T-cell (primary cell): ENCODE measurements around the gene IRAK1. TPM values are rescaled to one million over a fixed set of nuclear protein-coding genes. Genes with fewer than 3 reads are reported as not detected.
A peak's percentile ranks its signal among the peaks of the same experiment; 100 is the strongest.

Experiments
- ATAC-seq, 4 experiments: fragments of 200-7000 bp in 3 of 4; fragments of 150-1000 bp in 1 of 4; cut with Tn5 transposase; replicated peaks in 1 of 4; 1 replicate in 3 of 4; 2 replicates in 1 of 4; pipeline ENCODE4 v1.10.0; 2021; ENCODE audit warnings: moderate library complexity in 3 of 4, mild to moderate bottlenecking in 2 of 4, moderate number of reproducible peaks in 1 of 4
- CTCF ChIA-PET, 2 donors: fragments of 300-600 bp; sonication (Branson Sonifier 250); formaldehyde crosslinking; loops; one replicate each; lab custom pipeline; 2022; ENCODE audit warnings: antibody characterized with exemption in 2 of 2; lab: Charles Lee
- POLR2A ChIA-PET, 2 donors: fragments of 300-600 bp; sonication (Branson Sonifier 250); formaldehyde crosslinking; loops; one replicate each; lab custom pipeline; 2022; ENCODE audit warnings: antibody characterized with exemption in 2 of 2; lab: Charles Lee
- DNase-seq, 35 experiments: peaks; one replicate each; pipeline versions ENCODE4 v3.0.0 to v3.0.0-alpha.2; 2013 to 2023
- H3K27ac ChIP-seq: one replicate; pipeline ENCODE4 v1.5.1; 2013; ENCODE audit warnings: low read length
- H3K27me3 ChIP-seq, 2 experiments: replicated peaks in 1 of 2; 1 replicate in 1 of 2; 2 replicates in 1 of 2; pipeline versions ENCODE4 v1.6.1 to v1.7.0; 2013; ENCODE audit warnings: low read length in 1 of 2, mixed read lengths in 1 of 2; ENCODE audit not compliant: control insufficient read depth in 2 of 2, insufficient read depth in 2 of 2; ENCODE audit errors: extremely low read depth in 1 of 2
- H3K36me3 ChIP-seq, 2 donors: 1 replicate in 1 of 2; 2 replicates in 1 of 2; pipeline versions ENCODE4 v1.6.1 to v1.7.0; 2013; ENCODE audit warnings: low read length in 1 of 2; ENCODE audit not compliant: control insufficient read depth in 2 of 2, insufficient read depth in 1 of 2; ENCODE audit errors: extremely low read depth in 1 of 2
- H3K4me1 ChIP-seq, 2 experiments: 1 replicate in 1 of 2; 2 replicates in 1 of 2; pipeline versions ENCODE4 v1.6.1 to v1.7.0; 2013; ENCODE audit warnings: low read length in 2 of 2, mixed read lengths in 1 of 2; ENCODE audit not compliant: insufficient read depth in 2 of 2, control insufficient read depth in 1 of 2; ENCODE audit errors: extremely low read depth in 1 of 2
- H3K4me3 ChIP-seq, 2 donors: 1 replicate in 1 of 2; 2 replicates in 1 of 2; pipeline versions ENCODE4 v1.5.1 to v1.7.0; 2013; ENCODE audit warnings: mild to moderate bottlenecking in 2 of 2, low read length in 1 of 2, moderate library complexity in 1 of 2; ENCODE audit not compliant: control insufficient read depth in 1 of 2; ENCODE audit errors: extremely low read depth in 1 of 2
- H3K9me3 ChIP-seq: 2 replicates; pipeline ENCODE4 v1.7.0; 2013
- H3K27ac Mint-ChIP-seq, 2 donors: one replicate each; pipeline ENCODE4 v1.8.0; 2020 to 2021; ENCODE audit warnings: mild to moderate bottlenecking in 2 of 2, mixed read lengths in 2 of 2
- H3K27me3 Mint-ChIP-seq, 2 donors: one replicate each; pipeline ENCODE4 v1.8.0; 2021 to 2022; ENCODE audit warnings: mixed read lengths in 2 of 2
- H3K36me3 Mint-ChIP-seq: one replicate; pipeline ENCODE4 v1.8.0; 2021; ENCODE audit warnings: mixed read lengths
- H3K4me1 Mint-ChIP-seq, 3 donors: one replicate each; pipeline ENCODE4 v1.8.0; 2020 to 2022; ENCODE audit warnings: mixed read lengths in 3 of 3, mild to moderate bottlenecking in 1 of 3
- H3K4me3 Mint-ChIP-seq, 3 donors: one replicate each; pipeline ENCODE4 v1.8.0; 2020 to 2022; ENCODE audit warnings: mild to moderate bottlenecking in 3 of 3, mixed read lengths in 3 of 3, moderate library complexity in 3 of 3
- H3K9me3 Mint-ChIP-seq, 3 donors: one replicate each; pipeline ENCODE4 v1.8.0; 2020 to 2022; ENCODE audit warnings: mixed read lengths in 3 of 3
- WGBS: methylation state at CpG from one replicate; pipeline ENCODE4 v1.1.5; 2013; ENCODE audit warnings: missing lambda C conversion rate; ENCODE audit not compliant: insufficient coverage; 5-methylcytosine and 5-hydroxymethylcytosine counted together
- total RNA-seq, 35 experiments: library from RNA in 6 of 35; stranded (reverse) in 6 of 35; fragments of 120-200 nt in 1 of 35; gene quantifications; one replicate each; pipeline versions ENCODE4 v1.2.1 to v1.2.4 and lab custom pipeline; 2013 to 2026

IRAK1 gene
- total RNA-seq, 5 donors from 2014 or later (not counting 1 experiment from before 2014, with no cell fraction given), result 66.5 to 102 (median 85.0) TPM

DNA sequence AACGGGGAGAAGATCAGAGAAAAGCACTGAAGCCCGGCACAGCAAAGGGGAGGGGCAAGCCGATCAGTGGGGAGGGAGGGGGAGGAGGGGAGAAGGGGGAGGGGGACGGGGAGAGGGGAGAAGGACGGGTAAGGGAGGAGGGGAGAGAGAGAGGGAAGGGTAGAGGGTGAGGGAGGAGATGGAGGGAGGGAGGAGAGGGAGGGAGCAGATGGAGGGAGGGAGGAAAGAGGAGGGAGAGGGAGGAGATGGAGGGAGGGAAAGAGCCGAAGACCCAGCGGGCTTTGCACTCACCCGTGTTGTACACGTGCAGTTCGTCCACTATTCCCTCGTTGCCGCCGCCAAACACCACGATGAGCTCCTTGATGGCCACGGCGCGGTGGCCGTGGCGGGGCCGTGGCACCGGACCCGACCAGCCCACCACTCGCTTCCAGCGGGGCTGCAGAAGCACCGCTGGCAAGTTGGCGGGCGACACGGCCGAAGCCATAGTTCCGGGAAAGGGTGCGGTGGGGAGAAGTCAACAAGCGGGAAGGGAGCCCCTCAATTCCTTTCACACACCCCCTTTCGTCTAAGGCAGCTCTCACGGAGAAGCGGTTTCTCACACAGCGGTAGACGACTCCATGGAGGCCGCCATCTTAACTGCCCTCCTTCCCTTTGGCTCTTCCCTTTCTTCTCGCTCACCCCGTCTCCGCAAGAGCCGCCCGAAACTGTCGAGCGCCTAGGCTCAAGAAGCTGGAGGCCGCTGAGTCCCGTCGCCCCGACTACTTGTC is 49.2 kb downstream of the IRAK1 start:
- Mint-ChIP-seq H3K27me3 (no peaks in the 10 kb centered on the region), H3K9me3 (no peaks in the 10 kb centered on the region), H3K4me3 (peak overlapping the region; percentile 88 to 100 (median 100)), H3K27ac (peak overlapping the region; percentile 100), H3K4me1 (peaks cover 53 to 58% (median 53%) of the 10 kb centered on the region in 3 donors), H3K36me3 (no peaks in the 10 kb centered on the region)
- ChIA-PET POLR2A (interaction anchor here in 1 of 2 donors (0.5 to 1.1 kb wide), 3 partner anchors 9 to 583 kb away, joined by 3 to 4 read pairs (median 4); no protein-coding TSS in a partner anchor), CTCF (interaction anchor here (0.5 to 1.4 kb wide), 3 partner anchors 11 to 42 kb away, joined by 3 to 6 read pairs (median 4); no protein-coding TSS in a partner anchor)
- no peaks in the 10 kb centered on the region for H3K9me3 ChIP-seq
- peak overlapping the region; percentile 97 to 99 for H3K4me3 ChIP-seq
- peak overlapping the region; percentile 99 for H3K27ac ChIP-seq
- peaks cover 6 to 62% of the 10 kb centered on the region in 2 experiments for H3K4me1 ChIP-seq
- no peaks in the 10 kb centered on the region for H3K27me3 ChIP-seq
- DNase-seq (peak in 8 of 35 experiments; percentile 17 to 41 (median 28)), ATAC-seq (peak in 3 of 4 experiments; percentile 10 to 18 (median 10))
- no peaks in the 10 kb centered on the region for H3K36me3 ChIP-seq
- WGBS, result 0% methylated on average over 18 of the region's 49 CpGs

DNA sequence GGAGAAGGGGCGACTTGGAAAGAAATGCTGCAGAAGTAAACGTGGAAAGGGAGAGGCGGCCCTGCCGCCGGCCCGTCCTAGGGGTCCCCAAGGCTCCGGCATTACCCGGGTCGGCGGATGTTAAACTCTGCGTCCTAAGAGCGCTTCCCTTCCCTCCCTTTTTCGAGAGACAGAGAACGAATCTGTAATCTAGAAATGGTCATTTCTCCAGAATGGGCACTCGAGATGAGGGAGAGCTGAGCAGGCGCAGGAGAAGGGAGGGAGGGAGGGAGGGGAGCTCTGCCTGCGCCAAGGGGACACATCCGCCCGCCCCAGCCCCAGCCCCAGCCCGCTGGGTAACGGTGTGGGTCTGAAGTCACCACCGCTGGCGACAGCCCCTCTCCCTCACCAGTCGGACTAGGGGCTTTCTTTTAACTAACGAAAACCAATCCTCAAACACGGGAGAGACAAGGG is 49.8 kb downstream of the IRAK1 start:
- ATAC-seq, result no peak
- Histone ChIP-seq H3K27me3 (no peaks in the 10 kb centered on the region), H3K27ac (peak overlapping the region; percentile 78), H3K4me1 (peaks cover 6 to 66% of the 10 kb centered on the region in 2 experiments), H3K9me3 (no peaks in the 10 kb centered on the region), H3K4me3 (peak overlapping the region; percentile 97 to 99), H3K36me3 (no peaks in the 10 kb centered on the region)
- DNase-seq, result peak in 4 of 35 experiments; percentile 17 to 45 (median 36)
- ChIA-PET CTCF (interaction anchor here (0.5 to 1.4 kb wide), 2 partner anchors 25 to 42 kb away, joined by 3 to 6 read pairs; no protein-coding TSS in a partner anchor), POLR2A (interaction anchor here in 1 of 2 donors (0.5 to 1.1 kb wide), 2 partner anchors 9 to 41 kb away, joined by 4 read pairs; no protein-coding TSS in a partner anchor)
- peak overlapping the region; percentile 88 to 100 (median 100) for H3K4me3 Mint-ChIP-seq
- H3K27ac Mint-ChIP-seq, result peak overlapping the region; percentile 96
- peaks cover 56 to 64% (median 57%) of the 10 kb centered on the region in 3 donors for H3K4me1 Mint-ChIP-seq
- no peaks in the 10 kb centered on the region for H3K27me3 Mint-ChIP-seq
- H3K36me3 Mint-ChIP-seq, result no peaks in the 10 kb centered on the region
- H3K9me3 Mint-ChIP-seq, result no peaks in the 10 kb centered on the region
- WGBS, result no CpG with 5 or more reads among the region's 26 CpGs

DNA sequence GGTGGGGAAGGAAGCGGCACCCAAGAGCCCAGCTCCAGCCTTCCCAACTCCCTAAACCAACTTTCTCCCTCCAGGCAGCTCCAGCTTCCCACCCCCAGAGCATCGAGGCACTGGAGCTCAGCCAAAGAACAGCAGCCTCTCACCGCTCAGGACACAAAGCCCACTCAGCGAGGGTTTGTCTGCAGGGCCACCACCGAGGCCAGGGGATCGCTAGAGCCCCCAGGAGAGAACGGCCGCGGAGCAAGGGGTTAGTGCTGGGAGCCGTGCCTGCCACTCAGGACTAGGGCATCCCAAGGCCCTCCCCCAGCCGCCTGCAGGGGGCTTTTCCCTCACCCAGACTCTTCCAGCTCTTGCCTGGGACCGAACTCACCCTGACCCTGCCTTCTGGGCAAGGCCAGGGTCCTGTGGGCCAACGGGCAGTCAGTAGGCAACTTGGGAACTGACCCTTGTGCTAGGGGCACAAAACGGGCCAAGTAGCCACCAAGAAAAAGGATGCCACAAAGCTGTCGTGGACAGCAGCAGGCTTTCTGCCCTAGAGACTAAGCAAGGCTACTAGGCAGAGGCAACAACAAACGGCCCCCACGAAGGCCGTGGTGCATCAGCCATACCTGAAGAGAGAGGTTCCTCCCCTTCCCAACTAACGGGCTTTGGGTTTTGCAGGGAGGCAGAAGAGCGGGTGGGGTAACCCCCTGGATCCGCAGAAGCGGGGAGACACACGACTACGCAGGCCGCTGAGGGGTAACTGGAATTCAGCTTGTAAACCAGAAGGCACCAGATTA is 50.4 kb downstream of the IRAK1 start:
- Mint-ChIP-seq H3K9me3 (no peaks in the 10 kb centered on the region), H3K4me1 (peaks cover 50 to 59% (median 56%) of the 10 kb centered on the region in 3 donors), H3K36me3 (no peaks in the 10 kb centered on the region), H3K4me3 (peak overlapping the region; percentile 88 to 100 (median 100)), H3K27ac (peak overlapping the region; percentile 96), H3K27me3 (no peaks in the 10 kb centered on the region)
- ChIA-PET POLR2A (interaction anchor here in 1 of 2 donors (0.7 to 1.1 kb wide), 2 partner anchors 8 to 521 kb away, joined by 3 to 4 read pairs; partner anchors contain the start of gene SLC10A3), CTCF (interaction anchor here in 1 of 2 donors (1.2 kb wide), 1 partner anchor 12 kb away, joined by 5 read pairs; no protein-coding TSS in a partner anchor)
- H3K4me3 ChIP-seq, result peak overlapping the region; percentile 55 to 99
- ATAC-seq (no peak), DNase-seq (no peak)
- no peaks in the 10 kb centered on the region for H3K9me3 ChIP-seq
- H3K36me3 ChIP-seq, result peaks cover 0 to under 1% of the 10 kb centered on the region in 2 donors
- peaks cover 6 to 65% of the 10 kb centered on the region in 2 experiments for H3K4me1 ChIP-seq
- 0% methylated on average over 4 of the region's 25 CpGs for WGBS
- H3K27me3 ChIP-seq, result no peaks in the 10 kb centered on the region
- H3K27ac ChIP-seq, result peak overlapping the region; percentile 78

DNA sequence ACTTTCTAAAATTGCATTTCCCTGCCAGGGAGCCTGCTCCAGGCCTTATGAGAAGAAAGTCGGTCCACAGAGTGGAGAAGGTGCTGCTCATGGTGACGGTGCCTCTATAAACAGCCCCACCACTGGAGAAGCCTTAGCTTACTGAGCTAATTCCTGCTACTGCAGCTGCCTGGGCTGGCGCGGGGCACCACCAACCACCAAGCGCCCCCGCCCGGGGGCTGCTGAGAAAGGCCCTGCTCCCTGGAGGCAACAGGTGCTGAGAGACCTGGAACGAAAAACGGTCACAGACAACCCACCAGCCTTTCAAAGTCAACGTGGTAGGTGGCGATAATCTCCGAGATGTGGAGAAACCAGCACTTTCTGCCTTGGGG is 51.0 kb downstream of the IRAK1 start:
- peaks cover 6 to 62% of the 10 kb centered on the region in 2 experiments for H3K4me1 ChIP-seq
- H3K9me3 Mint-ChIP-seq, result no peaks in the 10 kb centered on the region
- H3K9me3 ChIP-seq, result no peaks in the 10 kb centered on the region
- peaks cover 4 to 5% of the 10 kb centered on the region in 2 donors for H3K36me3 ChIP-seq
- no peaks in the 10 kb centered on the region for H3K36me3 Mint-ChIP-seq
- H3K27me3 ChIP-seq, result no peaks in the 10 kb centered on the region
- peak overlapping the region; percentile 78 for H3K27ac ChIP-seq
- H3K4me1 Mint-ChIP-seq, result peaks cover 46 to 55% (median 50%) of the 10 kb centered on the region in 3 donors
- ChIA-PET CTCF (interaction anchor here (1.2 kb wide), 2 partner anchors 13 to 21 kb away, joined by 5 to 6 read pairs; no protein-coding TSS in a partner anchor), POLR2A (interaction anchor here (0.6 to 0.7 kb wide), 2 partner anchors 34 to 522 kb away, joined by 3 read pairs; partner anchors contain the start of genes NAA10 (in 1 of the 2) and SLC10A3 (in 1 of the 2))
- ATAC-seq (no peak), DNase-seq (peak in 24 of 35 experiments; percentile 30 to 64 (median 48))
- H3K27ac Mint-ChIP-seq, result peak overlapping the region; percentile 96
- H3K4me3 Mint-ChIP-seq, result peak overlapping the region; percentile 88 to 100 (median 100)
- 0% methylated on average over 3 of the region's 12 CpGs for WGBS
- no peaks in the 10 kb centered on the region for H3K27me3 Mint-ChIP-seq
- H3K4me3 ChIP-seq, result peak overlapping the region; percentile 55 to 99

DNA sequence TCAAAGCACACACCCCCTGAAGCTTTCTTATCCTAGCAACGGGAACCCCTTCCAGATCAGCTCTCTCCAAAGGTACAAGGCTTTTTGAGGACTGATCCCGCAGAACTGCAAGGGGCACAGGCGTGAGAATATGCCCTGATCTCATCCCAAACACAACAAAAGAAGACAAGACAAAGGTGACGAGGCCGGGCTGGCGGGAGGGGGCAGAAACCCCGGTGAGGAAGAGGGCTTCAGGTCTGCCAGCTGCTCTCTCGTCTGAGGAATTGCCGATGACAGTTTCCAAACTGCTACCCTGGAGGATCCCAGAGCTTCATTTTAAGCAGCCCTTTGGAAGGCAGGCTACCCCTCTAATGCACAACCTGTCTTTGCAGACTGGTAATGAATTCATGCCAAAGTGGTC is 51.4 kb downstream of the IRAK1 start:
- DNase-seq (no peak), ATAC-seq (no peak)
- no peaks in the 10 kb centered on the region for H3K27me3 Mint-ChIP-seq
- no peaks in the 10 kb centered on the region for H3K36me3 Mint-ChIP-seq
- CTCF ChIA-PET, result interaction anchor here (0.6 to 1.7 kb wide), 6 partner anchors 13 to 113 kb away, joined by 4 to 9 read pairs (median 5); no protein-coding TSS in a partner anchor
- Histone ChIP-seq H3K4me1 (peaks cover 6 to 57% of the 10 kb centered on the region in 2 experiments), H3K9me3 (no peaks in the 10 kb centered on the region), H3K4me3 (peak overlapping the region; percentile 55 to 99), H3K36me3 (peaks cover 9% of the 10 kb centered on the region in 2 donors), H3K27me3 (no peaks in the 10 kb centered on the region), H3K27ac (peak overlapping the region; percentile 78)
- H3K27ac Mint-ChIP-seq, result peak overlapping the region; percentile 96
- WGBS, result 0% methylated on average over 5 of the region's 9 CpGs
- peaks cover 42 to 51% (median 45%) of the 10 kb centered on the region in 3 donors for H3K4me1 Mint-ChIP-seq
- H3K9me3 Mint-ChIP-seq, result no peaks in the 10 kb centered on the region
- POLR2A ChIA-PET, result interaction anchor here (0.6 kb wide), 2 partner anchors 34 to 43 kb away, joined by 3 read pairs; partner anchors contain the start of gene NAA10 (in 1 of the 2)
- peak overlapping the region; percentile 88 to 100 (median 100) for H3K4me3 Mint-ChIP-seq
